ENCODE results near the gene AGPAT1. TPM values are rescaled to one million over a fixed set of nuclear protein-coding genes. Genes with fewer than 3 reads are reported as not detected.
"Not testable (repeated sequence)": the region's sequence is repeated elsewhere in the genome, so short reads cannot be mapped to it uniquely, and the experiment has no call there.

AGPAT1 gene
- total RNA-seq, 1 experiment from 2014 or later = 82.3 TPM

DNA sequence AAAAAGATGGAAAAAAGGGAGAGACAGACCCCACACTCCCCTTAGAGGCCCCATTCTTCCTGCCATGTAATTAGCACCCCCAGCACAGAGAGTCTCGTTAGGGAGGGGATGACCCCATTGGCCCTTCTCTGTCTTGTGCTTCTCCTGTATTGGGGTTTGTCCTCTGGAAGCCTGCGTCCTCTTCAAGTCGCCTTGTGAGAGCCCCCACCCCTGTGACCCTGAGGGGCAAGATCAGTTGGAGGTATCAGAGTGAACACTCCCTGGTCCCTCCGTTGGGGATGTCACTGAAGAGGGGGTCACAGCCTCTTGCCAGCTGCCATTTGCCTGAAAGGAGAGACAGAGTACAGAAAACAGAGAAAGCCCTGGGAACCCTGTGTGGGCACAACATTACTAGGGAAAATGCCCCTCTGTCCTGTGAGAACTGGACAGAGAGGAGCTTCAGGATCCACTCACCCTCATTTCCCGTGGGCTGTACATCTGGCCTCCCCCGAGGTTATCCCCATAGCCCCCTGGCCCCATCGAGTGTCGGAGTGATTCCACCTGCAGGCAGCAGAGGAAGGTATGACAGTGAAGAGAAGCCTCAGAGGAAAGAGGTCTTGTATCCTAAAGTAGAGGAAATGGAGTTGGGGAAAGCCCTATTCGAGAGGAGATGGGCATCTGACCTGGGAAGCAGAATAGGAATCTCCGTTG lies 10.4 kb upstream of the AGPAT1 start:
- DNase-seq (ENCODE audit: low read depth) = not testable (repeated sequence)

DNA sequence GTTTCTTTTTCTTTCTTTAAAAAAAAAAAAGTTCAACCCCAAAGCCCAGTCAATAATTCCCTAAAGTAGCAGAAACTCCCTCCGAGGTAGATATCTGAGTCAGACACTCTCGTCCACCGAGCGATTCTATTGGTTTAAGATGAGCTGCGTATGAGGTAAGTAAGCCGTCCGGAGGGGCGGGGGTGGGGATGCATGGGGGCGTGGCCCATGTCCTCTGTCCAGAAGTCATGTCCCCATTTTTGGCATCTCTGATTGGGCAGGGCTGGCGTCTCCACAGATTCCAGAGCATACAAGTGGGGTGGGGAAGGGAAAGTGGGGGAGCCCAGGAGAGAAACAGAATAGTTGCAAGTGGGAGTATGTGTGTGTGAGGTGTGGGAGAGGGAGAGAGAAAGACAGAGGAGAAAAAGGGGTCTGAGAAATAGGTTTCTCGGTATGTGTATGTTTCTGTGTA lies 9.8 kb upstream of the AGPAT1 start:
- DNase-seq (ENCODE audit: low read depth) = peak; percentile 91

DNA sequence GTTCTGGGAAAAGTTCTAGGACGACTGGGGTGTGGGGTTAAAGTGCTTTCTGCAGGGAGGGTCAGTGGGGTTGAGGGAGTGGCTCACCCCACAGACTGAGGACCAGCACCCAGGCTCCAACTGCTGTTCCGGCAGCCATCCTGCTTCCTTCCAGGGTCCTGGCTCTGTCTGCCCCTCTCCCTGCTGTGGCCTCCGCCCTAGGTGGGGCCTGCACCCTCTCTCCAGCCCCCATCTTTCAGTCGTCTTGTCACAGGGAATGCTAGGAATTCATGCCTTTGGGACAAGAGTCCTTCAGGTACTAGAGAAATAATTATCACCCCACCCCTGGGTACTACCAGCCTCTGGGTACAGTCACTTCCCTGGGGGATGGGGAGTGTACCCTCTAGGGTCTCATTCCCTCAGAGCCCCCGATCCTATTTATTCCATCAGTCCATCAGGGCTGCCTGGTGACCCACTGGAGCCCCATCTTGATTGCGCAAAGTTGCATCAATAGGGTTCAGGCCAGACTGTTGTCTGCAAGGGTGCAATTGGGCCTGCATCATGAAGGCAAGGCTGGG lies 8.3 kb upstream of the AGPAT1 start, which contains the start of gene AGER:
TSS of gene AGER (minus strand) at position 170 of the 557 bp plus-strand sequence. CDS start at position 139, 31 bp downstream.
- DNase-seq (ENCODE audit: low read depth) = no peak

DNA sequence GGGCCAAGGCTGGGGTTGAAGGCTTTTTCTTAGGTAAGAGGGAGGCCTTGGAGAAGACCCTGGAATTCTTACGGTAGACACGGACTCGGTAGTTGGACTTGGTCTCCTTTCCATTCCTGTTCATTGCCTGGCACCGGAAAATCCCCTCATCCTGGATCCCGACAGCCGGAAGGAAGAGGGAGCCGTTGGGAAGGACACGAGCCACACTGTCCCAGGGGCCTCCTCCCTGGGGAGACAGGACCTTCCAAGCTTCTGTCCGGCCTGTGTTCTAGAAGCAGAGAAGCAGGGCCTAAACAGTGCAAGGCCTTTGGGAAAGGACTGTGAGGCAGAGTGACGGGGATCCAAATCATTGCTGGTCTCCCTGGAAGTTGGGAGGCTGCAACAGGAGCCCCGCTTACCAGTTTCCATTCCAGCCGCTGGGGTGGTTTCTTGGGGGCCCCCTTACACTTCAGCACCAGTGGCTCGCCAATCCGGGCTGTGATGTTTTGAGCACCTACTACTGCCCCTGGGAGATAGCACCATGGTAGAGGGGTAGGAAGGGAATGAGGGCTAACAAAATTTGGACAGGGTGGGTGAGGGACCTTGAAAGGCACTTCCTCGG lies 7.7 kb upstream of the AGPAT1 start:
- DNase-seq (ENCODE audit: low read depth) = no peak

DNA sequence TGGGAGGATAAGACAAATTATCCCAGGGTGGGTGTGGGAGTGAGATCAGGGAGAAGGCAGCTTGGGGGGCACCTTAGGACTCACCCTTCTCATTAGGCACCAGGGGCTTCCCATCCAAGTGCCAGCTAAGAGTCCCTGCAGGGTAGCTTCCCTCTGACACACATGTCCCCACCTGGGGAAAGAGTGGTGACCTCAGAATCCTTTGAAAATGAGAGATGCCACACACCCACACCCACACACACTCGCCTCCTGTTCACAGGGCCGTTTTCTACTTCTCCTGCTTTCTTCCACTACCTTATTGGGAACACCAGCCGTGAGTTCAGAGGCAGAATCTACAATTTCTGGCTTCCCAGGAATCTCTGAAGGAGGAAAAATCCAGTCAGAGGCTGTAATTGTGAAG lies 7.1 kb upstream of the AGPAT1 start:
- DNase-seq (ENCODE audit: low read depth) = no peak

DNA sequence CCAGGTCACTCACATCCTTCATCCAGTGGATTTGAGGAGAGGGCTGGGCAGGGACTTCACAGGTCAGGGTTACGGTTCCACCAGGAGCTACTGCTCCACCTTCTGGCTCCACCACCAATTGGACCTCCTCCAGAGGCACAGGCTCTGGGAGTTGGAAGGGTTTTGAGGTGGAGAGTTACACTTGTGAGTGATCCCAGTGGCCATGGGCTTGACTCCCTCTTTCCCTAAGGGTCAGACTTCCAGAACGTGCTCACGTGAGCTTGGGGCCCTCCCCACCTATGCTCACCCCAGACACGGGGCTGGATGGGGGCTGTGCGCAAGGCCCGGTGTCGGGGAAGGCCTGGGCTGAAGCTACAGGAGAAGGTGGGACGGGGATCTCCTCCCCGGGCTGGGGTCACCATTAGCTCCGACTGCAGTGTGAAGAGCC lies 6.7 kb upstream of the AGPAT1 start:
- no peak for DNase-seq (ENCODE audit: low read depth)

DNA sequence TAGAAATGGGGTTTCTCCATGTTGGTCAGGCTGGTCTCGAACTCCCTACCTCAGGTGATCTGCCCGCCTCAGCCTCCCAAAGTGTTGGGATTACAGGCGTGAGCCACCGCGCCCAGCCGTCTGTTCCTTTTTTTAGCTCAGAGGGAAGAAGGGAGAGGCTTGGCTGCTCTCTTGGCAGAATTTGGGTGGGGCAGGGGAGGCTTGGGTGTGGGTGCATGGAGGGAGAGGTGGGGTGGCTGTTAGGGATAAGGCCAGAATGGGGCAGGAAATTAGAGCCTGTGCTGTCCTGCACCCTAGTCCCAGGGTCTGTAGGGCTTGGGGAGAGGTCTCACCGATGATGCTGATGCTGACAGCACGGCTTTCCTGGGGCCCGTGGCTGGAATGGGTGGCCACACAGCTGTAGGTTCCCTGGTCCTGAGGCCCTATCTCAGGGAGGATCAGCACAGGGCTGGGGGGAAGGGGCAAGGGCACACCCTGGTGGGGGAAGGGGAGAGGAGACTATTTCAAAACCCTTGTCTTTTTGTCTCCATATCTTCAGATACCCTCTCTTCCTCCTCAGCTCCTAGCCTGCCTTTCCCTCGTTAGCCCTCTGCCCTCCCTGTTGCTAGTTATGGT lies 6.1 kb upstream of the AGPAT1 start:
- no peak for DNase-seq (ENCODE audit: low read depth)

DNA sequence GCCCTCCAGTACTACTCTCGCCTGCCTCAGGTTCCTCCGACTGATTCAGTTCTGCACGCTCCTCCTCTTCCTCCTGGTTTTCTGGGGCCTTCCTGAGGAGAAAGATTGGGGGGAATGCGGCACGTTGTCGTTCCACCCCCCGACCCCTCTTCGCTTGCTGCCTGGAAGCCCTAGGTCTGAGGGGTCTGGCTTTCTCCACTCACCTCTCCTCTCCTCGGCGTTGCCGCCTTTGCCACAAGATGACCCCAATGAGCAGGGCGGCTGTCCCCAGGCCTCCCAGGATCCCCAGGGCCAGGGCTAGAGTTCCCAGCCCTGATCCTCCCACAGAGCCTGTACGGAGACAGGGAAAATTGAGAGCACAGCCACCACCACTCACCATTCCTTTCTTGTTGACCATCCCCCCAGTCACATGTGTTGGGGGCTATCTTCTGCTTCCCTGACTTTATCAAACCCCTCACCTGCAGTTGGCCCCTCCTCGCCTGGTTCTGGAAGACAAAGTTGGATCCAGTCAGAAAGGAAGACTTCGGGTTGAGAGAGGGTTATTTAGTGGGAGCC lies 5.3 kb upstream of the AGPAT1 start:
- no peak for DNase-seq (ENCODE audit: low read depth)

DNA sequence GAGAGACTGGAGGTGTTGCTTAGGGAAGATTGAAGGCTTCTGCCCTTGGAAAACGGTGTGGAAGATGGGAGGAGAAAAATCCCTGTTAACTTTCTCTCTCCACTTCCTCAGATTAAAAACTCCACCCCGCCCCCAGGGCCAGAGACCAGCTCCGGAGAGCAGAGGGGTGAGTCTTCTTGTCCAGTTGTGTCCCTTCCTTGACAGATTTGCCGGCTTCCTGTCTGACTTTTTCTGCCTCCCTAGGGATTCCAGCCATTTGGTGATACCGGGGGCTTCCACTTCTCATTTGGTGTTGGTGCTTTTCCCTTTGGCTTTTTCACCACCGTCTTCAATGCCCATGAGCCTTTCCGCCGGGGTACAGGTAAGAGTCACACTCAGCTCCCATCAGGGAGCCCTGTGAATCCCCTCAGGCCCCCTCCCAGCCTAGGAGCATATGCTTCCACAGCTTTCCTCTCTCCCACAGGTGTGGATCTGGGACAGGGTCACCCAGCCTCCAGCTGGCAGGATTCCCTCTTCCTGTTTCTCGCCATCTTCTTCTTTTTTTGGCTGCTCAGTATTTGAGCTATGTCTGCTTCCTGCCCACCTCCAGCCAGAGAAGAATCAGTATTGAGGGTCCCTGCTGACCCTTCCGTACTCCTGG lies 4.0 kb upstream of the AGPAT1 start:
- DNase-seq (ENCODE audit: low read depth) = no peak

DNA sequence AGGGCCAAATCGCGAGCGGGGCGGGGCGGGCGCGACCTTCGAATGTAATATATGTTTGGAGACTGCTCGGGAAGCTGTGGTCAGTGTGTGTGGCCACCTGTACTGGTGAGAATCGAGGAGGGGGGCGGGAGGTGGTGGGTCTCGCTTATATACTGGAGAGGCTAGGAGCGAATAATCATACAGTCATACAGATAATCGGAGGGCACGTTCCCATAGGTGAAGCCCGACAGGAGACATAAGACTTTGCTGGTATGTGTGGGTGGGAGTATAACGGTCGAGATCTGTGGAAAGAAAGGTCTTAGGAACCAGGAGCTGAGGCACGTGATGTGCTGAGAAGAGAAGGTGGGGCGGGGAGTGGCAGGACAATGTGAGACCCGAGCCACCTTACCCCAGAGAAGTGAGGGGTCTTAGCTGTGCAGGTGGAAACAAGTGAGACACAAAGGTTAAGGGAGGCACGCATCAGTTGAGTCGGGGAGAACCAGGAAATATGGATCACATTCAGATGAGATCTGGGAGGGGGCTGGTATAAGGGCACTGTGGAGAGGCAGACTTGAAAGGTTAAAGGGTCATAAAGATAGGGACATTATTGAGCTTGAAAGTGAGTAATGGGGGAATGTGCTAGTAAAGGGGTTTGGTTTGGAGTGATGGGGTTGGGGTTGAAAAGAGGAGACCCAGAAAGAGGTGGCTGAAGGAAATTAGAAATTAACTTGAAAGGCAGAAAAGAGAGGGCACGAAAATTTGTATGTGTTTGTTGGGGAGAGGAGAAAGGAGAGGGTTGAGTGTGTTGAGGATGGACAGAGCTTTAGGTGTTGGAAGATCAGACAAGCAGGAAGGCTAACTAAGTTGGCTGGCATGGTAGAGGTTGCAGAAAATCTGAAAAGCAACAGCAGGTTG lies 2.9 kb upstream of the AGPAT1 start:
- DNase-seq (ENCODE audit: low read depth) = no peak

DNA sequence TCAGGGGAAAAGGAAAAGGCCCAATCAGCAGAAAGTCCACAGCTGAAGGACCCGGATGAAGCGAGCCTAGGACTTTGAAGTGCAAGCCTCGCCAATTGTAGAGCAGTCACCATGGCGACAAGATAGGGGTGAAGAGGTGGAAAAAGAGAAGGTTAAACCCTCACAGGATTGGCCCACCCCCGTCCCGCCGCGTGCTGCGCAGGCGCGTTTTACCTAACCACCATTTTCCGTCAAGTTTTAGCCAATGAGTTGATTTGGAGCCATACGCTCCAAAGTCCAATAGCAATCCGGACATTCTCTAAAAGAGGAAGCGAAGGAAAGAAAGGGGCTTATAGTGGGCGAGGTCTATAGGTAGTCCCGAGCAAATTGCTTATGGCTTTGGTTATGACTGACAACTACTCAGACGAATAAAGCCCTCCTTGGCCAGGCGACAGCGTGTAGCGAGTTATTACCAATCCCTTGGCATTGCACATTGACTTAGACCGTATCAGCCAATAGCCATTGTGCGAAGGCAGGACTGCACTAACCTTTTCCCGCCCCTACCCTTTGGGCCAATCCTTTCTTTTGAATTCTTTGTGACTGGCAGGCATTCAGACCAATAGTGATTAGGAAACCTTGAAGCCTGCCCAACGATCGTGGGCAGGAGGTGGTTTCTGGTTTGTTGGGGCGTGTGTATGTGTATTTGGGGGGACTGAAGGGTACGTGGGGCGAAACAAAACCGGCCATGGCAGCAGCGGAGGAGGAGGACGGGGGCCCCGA lies 2.1 kb upstream of the AGPAT1 start, which contains the start of gene RNF5:
TSS of gene RNF5 (plus strand) at position 618 of the 759 bp plus-strand sequence. CDS start at position 725, 107 bp downstream.
- DNase-seq (ENCODE audit: low read depth) = peak; percentile 100

DNA sequence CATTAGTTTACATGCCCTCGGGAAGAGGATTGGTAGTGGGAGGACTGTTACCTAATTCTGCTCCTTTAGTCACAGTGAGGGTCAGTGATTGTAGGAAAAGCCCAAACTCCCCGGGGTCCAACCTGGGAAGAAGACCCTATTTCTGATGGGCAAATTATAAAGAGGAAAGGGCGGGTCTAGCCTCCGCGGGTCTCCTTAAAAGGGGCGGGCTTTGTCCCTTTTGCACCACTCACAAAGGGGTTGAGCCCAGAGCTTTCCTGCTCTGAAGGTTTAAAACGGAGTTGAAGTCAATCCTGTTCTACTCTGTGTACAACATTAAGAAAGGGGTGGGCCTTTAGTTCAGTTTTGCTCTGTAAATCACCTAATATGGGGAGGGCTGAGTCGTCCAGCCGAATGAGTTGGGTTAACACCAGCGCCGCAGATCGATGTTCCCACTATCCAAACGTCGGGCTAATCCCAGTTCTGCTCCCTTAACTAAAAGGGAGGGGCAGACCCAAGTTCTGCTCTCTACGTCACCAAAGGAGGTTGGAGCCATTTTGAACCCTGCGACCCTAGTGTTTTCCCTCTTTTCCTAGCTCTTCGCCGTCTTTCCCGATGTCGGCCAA lies 1.4 kb upstream of the AGPAT1 start:
- DNase-seq (ENCODE audit: low read depth) = no peak

DNA sequence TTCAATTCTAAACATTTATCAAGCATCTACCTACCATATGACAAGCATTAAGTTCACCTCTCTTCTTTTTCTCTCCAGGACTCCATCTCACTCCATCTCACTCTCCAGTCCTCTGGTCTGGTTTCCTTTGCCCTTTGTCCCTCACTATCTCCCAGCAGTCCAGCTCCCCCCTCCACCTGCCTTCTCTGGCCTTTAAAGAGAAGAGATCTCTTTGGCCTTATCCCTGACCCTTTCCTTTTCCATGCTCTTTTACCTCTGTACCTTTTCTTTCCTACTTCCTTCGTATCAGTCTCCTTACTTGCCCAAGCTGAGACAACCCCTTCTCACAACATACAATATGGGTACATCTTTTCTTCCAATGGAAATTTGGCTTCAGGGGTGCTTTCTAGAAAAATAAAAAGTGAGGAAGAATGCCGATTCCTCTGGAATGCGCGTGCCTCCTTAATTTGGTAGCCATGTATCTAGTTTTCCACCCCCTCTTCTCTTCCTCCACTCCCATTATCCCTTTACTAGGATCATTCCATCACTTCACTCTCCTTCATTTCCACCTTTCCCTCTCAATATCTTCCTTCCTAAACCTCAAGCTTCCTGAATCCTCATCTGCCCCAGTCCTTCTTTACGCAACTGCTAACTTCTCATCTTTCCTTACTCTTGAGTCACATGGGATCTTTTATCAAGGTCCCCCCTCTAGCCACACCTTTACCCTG lies 745 bp upstream of the AGPAT1 start:
- DNase-seq (ENCODE audit: low read depth) = peak; percentile 68

DNA sequence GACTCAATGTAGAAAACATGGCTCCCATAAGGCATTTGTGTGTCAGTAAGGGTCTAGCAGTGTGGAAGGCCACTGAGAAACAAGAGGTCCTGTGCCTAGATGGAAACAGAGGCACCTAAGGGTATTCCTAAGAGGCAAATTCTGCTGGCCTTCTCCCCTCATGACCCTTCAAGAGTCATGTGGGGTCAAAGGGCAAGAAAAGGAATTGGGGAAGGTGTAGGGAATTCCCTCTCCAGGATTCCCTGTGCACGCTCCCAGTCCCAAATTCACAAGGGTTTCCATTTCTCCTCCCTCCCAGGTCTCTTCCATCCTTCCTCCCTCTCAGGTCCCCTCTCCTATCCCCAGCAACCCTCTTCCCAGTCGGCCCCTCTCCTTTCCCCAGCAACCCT lies 568 bp downstream of the AGPAT1 start:
- no peak for DNase-seq (ENCODE audit: low read depth)

DNA sequence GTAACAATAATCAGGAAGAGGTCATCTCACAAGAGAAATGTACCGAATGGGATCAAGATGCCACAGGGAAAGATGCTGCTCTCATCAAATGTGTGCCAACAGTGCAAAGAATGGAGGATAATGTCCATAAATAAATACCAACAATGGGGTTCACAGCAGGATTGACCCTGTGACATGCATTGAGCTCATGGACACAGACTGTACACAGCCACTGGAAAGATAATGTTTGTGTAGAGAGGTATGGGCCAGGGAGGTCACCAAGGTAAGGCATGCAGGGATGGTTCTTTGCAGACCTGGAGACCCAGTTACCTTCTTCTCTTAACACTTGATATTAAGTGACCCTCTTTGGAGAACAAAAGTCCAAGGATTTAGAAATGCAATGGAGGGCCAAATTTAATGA lies 1.5 kb downstream of the AGPAT1 start:
- no peak for DNase-seq (ENCODE audit: low read depth)

DNA sequence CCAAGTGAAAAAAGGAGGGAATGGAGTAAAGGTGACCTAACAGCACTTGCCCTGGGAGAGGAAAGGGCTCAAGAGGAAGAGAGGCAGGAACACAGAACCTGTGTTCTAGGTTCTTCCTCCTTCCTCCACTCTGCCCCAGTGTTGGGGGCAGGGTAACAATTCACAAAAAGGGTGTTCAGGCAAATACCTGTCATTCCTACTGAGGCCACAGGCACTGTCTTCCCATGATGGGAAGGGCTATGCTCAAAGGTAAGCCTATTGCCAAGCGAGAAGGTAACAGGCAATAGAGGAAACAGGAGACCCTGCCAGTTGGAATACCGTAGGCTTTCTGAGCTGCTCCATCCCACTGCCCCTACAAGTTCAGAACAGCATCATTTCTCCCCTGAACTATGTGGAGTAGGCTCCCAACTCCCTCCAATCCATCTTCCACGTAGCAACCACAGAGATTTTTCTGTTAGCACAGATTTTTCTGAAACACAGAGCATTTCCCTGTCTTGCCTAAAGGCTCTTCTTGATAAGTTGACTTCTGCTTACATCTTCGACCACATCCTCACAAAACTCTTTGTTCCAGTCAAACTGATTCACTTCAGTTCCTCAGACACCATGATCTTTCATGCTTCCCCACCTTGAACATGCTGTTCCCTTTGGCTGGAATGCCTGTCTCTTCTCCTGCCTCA lies 2.7 kb downstream of the AGPAT1 start:
- DNase-seq (ENCODE audit: low read depth) = no peak

DNA sequence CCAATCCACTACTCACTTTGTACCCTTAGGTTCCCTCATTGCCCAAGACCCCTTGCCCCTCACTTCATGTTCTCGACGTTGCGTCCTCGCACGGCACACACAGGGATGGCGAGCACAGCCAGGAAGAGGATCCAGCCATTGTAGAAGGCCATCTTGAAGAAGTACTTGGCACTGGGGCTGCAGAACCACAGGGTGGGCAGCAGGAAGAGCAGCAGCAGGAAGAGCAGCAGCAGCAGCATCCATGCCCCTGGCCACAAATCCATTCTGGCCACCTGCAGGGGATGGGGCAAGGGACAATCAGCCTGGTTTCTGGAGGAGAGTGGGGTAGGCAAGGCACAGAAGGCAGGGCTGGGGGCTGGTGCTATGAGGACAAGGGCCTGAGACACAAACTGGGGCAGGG lies 4.7 kb downstream of the AGPAT1 start:
- DNase-seq (ENCODE audit: low read depth) = no peak

DNA sequence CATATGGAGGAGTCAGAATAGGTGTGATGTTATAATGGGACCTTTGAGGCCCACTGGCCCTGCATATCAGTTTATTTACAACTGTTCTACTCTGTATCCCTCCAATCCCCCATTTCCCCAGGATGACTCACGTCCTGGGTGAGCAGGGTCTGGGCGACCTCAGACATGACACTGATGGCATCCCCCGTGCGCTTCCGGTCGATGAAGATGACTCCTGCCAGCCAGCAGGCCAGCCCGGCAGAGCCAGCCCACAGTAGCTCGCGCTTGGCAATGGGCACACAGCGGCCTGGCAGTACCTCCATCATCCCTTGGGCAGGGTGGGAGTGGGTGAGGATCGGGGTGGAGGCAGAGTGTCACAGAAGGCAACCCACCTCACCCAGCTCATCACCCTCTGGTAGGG lies 5.6 kb downstream of the AGPAT1 start:
- peak; percentile 33 for DNase-seq (ENCODE audit: low read depth)

All from RPMI7951 (cell line).